Subcutaneous adipose tissue (tissue), 4 donors: Measurements from ENCODE around the gene MSI2. TPM values are rescaled to one million over a fixed set of nuclear protein-coding genes. Genes with fewer than 3 reads are reported as not detected.

Source experiments
- CTCF ChIP-seq: fragments of 450-650 bp; IDR thresholded peaks from one replicate; pipeline ENCODE4 v1.5.1; 2016; ENCODE audit warnings: low read depth, mild to moderate bottlenecking, control low read depth, antibody characterized with exemption, moderate library complexity
- total RNA-seq, 4 donors: library from RNA; depleted of rRNA; stranded (reverse); fragments of >200 nt; gene quantifications; one replicate each; pipeline ENCODE4 v1.1.0, GENCODE V29; 2016

The MSI2 gene
- total RNA-seq, 4 donors from 2014 or later = 9.5 to 12.9 (median 10.9) TPM

GRCh38 chr17:57484826-57485565 is 228.7 kb downstream of the MSI2 start:
- TF ChIP-seq CTCF = no peak

GRCh38 chr17:57485566-57485865 is 229.2 kb downstream of the MSI2 start:
- TF ChIP-seq CTCF = no peak

GRCh38 chr17:57485916-57486881 is 229.9 kb downstream of the MSI2 start:
- TF ChIP-seq CTCF = no peak

GRCh38 chr17:57486882-57487301 is 230.6 kb downstream of the MSI2 start:
- no peak for TF ChIP-seq CTCF

- TF ChIP-seq CTCF = no peak
Measured at GRCh38 chr17:57487573-57487972, 231.2 kb downstream of the MSI2 start.

- TF ChIP-seq CTCF = no peak
Measured at GRCh38 chr17:57488856-57489255, 232.5 kb downstream of the MSI2 start.

- no peak for TF ChIP-seq CTCF
Measured at GRCh38 chr17:57489321-57489720, 233.0 kb downstream of the MSI2 start.
